ENCODE data around the gene ELOB. TPM values are rescaled to one million over a fixed set of nuclear protein-coding genes. Genes with fewer than 3 reads are reported as not detected.
A peak's percentile ranks its signal among the peaks of the same experiment; 100 is the strongest.

Gene ELOB
- total and polyA plus RNA-seq, 2 experiments from 2014 or later = 180 to 606 TPM

GRCh38 chr16:2770057-2770951, 6.8 kb downstream of the ELOB start:
- H3K27ac ChIP-seq = peak overlapping the region; percentile 60
- no peaks in the 10 kb centered on the region for H3K9me3 ChIP-seq (ENCODE audit: low read depth)
- H3K4me1 ChIP-seq (ENCODE audit: low read depth) = no peaks in the 10 kb centered on the region
- DNase-seq (ENCODE audit: low read depth in 1 of 2, low spot score in 1 of 2) = no peak
- no peaks in the 10 kb centered on the region for H3K27me3 ChIP-seq
- TF ChIP-seq CTCF (IDR thresholded peaks at IDR 0.05; ENCODE audit: low read depth, low read length) = no peak
- peaks cover 80% of the 10 kb centered on the region for H3K36me3 ChIP-seq
- no peak overlapping the region for H3K4me3 ChIP-seq

GRCh38 chr16:2769675-2770056, 7.4 kb downstream of the ELOB start:
- Histone ChIP-seq H3K27me3 (no peaks in the 10 kb centered on the region), H3K27ac (peak overlapping the region; percentile 60), H3K4me1 (ENCODE audit: low read depth) (no peaks in the 10 kb centered on the region), H3K36me3 (peaks cover 80% of the 10 kb centered on the region), H3K4me3 (no peak overlapping the region), H3K9me3 (ENCODE audit: low read depth) (no peaks in the 10 kb centered on the region)
- peak in 1 of 2 donors; percentile 33 for DNase-seq (ENCODE audit: low read depth in 1 of 2, low spot score in 1 of 2)
- no peak for TF ChIP-seq CTCF (IDR thresholded peaks at IDR 0.05; ENCODE audit: low read depth, low read length)

DNA sequence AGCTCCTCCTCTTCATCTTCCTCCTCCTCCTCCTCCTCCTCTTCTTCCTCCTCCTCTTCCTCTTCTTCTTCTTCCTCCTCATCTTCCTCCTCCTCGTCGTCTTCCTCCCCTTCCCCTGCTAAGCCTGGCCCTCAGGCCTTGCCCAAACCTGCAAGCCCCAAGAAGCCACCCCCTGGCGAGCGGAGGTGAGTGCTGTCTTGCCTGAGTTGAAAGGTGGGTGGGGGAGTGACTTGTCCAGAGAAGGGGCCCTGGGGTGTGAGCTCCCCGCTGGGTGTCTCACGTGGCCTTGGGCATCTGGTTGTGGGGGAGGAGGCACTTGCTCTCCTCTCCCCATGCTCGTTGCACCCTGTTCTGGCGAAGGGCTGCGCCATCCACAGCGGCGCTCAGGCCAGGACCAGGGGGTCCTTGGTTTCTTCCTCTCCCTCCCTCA, 8.0 kb downstream of the ELOB start:
- Histone ChIP-seq H3K27me3 (no peaks in the 10 kb centered on the region), H3K9me3 (ENCODE audit: low read depth) (no peaks in the 10 kb centered on the region), H3K4me1 (ENCODE audit: low read depth) (no peaks in the 10 kb centered on the region), H3K4me3 (no peak overlapping the region), H3K27ac (peak overlapping the region; percentile 60), H3K36me3 (peaks cover 82% of the 10 kb centered on the region)
- TF ChIP-seq CTCF (IDR thresholded peaks at IDR 0.05; ENCODE audit: low read depth, low read length) = no peak
- no peak for DNase-seq (ENCODE audit: low read depth in 1 of 2, low spot score in 1 of 2)

- no peaks in the 10 kb centered on the region for H3K4me1 ChIP-seq (ENCODE audit: low read depth)
- H3K36me3 ChIP-seq = peaks cover 86% of the 10 kb centered on the region
- no peak for TF ChIP-seq CTCF (IDR thresholded peaks at IDR 0.05; ENCODE audit: low read depth, low read length)
- peak overlapping the region; percentile 60 for H3K27ac ChIP-seq
- no peak overlapping the region for H3K4me3 ChIP-seq
- no peaks in the 10 kb centered on the region for H3K9me3 ChIP-seq (ENCODE audit: low read depth)
- peak in 1 of 2 donors; percentile 33 for DNase-seq (ENCODE audit: low read depth in 1 of 2, low spot score in 1 of 2)
- H3K27me3 ChIP-seq = no peaks in the 10 kb centered on the region
Observed at GRCh38 chr16:2768403-2769089, 8.5 kb downstream of the ELOB start.

DNA sequence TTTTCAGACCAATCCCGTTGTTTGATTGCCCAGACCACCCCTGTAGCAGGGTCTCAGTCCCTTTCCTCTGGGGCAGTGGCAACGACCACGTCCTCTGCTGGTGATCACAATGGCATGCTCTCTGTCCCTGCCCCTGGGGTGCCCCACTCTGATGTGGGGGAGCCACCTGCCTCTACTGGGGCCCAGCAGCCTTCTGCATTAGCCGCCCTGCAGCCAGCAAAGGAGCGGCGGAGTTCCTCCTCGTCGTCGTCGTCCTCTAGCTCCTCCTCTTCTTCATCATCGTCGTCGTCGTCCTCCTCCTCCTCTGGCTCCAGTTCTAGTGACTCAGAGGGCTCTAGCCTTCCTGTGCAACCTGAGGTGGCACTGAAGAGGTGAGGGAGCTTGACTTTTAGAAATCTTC, 9.2 kb downstream of the ELOB start:
- H3K4me1 ChIP-seq (ENCODE audit: low read depth) = no peaks in the 10 kb centered on the region
- H3K27me3 ChIP-seq = no peaks in the 10 kb centered on the region
- H3K4me3 ChIP-seq = no peak overlapping the region
- no peak for TF ChIP-seq CTCF (IDR thresholded peaks at IDR 0.05; ENCODE audit: low read depth, low read length)
- DNase-seq (ENCODE audit: low read depth in 1 of 2, low spot score in 1 of 2) = no peak
- H3K36me3 ChIP-seq = peaks cover 88% of the 10 kb centered on the region
- H3K9me3 ChIP-seq (ENCODE audit: low read depth) = no peaks in the 10 kb centered on the region
- no peak overlapping the region for H3K27ac ChIP-seq

Data from cardiac muscle cell (in vitro differentiated cells and primary cell).